AG09319 (cell line): ENCODE measurements around the gene PLGRKT.

ENCODE experiments used
- DNase-seq: peaks from one replicate; pipeline ENCODE4 v3.0.0-alpha.2; 2010; ENCODE audit warnings: low read depth; ENCODE audit errors: extremely low read depth
- TF ChIP-seq, protein P1 (sequence below): IDR thresholded peaks from 2 replicates; pipeline ENCODE4 v1.5.1; 2011; ENCODE audit warnings: low read depth, mild to moderate bottlenecking, inconsistent platforms, low read length, moderate library complexity

Gene PLGRKT

GRCh38 chr9:5450359-5451091, 12.8 kb upstream of the PLGRKT start, which contains the start of gene CD274:
Gene CD274 (plus strand): TSS chr9:5450542. CDS start chr9:5456114, 5,572 bp downstream.
- DNase-seq: peak; percentile 72
- TF ChIP-seq, protein P1, sequence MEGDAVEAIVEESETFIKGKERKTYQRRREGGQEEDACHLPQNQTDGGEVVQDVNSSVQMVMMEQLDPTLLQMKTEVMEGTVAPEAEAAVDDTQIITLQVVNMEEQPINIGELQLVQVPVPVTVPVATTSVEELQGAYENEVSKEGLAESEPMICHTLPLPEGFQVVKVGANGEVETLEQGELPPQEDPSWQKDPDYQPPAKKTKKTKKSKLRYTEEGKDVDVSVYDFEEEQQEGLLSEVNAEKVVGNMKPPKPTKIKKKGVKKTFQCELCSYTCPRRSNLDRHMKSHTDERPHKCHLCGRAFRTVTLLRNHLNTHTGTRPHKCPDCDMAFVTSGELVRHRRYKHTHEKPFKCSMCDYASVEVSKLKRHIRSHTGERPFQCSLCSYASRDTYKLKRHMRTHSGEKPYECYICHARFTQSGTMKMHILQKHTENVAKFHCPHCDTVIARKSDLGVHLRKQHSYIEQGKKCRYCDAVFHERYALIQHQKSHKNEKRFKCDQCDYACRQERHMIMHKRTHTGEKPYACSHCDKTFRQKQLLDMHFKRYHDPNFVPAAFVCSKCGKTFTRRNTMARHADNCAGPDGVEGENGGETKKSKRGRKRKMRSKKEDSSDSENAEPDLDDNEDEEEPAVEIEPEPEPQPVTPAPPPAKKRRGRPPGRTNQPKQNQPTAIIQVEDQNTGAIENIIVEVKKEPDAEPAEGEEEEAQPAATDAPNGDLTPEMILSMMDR: peak; percentile 69

GRCh38 chr9:5449521-5450358, 12.0 kb upstream of the PLGRKT start:
- TF ChIP-seq, protein P1: no peak; the same call in 1 of the 2 replicates
- no peak for DNase-seq

DNA sequence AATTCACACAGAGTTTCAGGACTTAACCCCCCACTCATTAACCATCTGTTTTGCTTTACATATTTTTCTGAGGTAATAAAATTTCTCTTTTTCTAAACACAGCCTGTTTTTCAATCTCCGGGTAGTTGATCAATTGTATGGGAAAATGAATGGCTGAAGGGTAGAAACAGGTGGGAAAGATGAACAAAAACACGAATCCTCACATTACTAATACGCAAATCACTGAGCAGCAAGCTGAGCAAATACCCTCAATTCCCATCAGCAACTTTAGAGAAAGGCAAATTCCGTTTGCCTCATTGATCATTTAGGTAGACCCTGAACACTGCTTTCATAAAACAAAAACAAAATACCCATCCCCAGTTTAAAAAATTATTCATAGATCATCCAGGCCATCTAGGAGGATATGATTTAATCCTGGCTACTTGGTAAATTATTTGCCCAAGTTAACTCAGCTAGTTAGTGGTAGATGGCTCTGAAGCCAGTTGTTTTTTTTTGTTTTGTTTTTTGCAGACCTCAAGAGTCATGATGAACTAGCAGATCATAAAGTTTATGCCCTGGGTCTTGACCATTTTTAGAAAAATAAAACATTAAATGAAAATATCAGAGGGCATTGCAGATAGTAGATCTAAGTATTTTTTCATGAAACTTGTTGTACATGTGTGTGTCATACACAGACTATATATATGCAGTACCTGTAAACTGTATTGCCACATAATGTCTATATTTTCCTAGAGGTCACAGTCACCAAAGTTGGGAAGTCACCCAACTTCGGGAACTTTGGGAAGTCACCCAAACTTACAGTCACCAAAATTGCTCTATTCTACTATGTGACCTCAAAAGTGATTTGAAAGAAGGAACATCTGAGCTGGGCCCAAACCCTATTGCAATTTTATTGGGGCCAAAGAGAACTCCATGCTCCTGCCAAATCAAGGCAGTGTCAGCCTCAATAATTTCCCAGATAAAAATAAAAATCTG, 11.0 kb upstream of the PLGRKT start:
- no peak for DNase-seq
- TF ChIP-seq, protein P1: no peak

DNA sequence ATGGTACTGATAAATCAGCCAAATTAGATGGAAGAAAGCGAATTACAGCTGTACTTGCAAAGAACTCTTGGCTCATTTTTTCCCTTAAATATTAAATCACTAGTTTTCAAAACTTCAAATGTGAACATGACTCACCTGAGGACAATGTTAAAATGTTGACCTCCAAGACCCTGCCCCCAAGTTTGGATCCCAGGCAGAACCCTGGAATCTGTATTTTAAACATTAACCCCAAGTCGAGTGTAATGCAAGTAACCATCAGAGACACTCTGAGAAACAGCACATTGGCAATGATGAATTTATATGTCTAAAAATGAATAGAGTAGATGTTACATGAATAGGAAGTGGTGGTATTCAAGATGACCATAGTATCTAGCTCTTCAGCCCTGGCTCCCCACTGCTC, 10.3 kb upstream of the PLGRKT start:
- DNase-seq: no peak
- TF ChIP-seq, protein P1: no peak

DNA sequence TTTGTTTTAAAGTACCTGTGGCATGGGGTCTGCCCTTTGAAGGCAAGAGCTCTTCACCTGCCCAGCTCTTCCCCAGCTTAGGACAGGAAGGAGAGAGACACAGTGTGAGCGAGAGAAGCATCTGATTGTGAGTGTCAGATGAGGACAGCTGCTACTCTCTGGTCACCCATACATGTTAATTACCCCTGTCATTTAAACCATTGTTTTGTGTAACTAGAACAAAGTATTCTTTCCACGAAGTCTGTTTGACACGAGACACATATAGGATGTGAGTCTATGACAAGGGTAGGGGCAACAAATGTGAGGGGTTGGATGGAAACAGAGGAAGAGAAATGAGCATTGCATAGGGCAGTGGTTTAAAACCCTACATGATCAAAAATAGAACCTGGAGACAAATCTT, 9.6 kb upstream of the PLGRKT start:
- TF ChIP-seq, protein P1: no peak
- DNase-seq: no peak

DNA sequence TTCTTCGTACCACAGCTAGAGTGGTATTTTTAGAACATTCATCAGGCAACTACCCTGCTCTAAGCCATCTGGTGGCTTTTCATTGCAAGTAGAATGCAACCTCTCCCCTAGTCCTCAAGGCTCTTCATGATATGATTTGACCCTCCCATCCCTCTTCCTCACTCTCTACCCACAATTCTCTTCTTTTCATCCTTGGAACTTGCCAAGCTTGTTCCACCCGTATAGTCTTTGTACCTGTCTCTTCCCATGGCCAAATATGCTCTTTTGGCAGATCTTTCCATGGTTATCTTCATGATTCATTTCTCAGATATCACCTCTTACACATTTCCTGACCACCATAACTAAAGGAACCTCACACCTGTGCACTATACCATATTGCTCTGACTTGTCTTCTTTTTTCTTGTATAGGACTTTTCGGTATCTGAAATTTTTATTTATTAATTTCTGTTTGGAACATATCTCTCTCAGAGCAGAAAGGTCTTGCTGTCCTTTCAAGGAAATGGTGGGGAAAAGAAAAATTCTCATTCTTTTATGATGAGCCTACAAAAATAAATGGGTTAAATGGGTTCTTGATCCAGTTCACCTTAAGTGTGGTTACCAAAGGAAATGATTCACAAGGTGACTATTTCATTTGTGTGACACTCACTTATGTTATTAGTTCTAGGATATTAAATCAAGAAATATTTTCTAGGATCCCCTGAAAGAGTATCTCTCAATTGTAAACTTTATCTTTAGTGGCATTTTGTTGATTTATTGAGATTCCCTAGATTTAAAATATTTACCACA, 8.9 kb upstream of the PLGRKT start:
- no peak for DNase-seq
- TF ChIP-seq, protein P1: no peak
